ENCODE data around the gene AQP12B.

Gene AQP12B

GRCh38 chr2:240632306-240632721, 50.4 kb downstream of the AQP12B start:
- no peak for DNase-seq (ENCODE audit: low read depth)

- no peak for DNase-seq (ENCODE audit: low read depth)
Observed at GRCh38 chr2:240631548-240632305, 51.0 kb downstream of the AQP12B start.

GRCh38 chr2:240630771-240631547, 51.7 kb downstream of the AQP12B start:
- DNase-seq (ENCODE audit: low read depth): no peak

GRCh38 chr2:240629968-240630770, 52.5 kb downstream of the AQP12B start:
- no peak for DNase-seq (ENCODE audit: low read depth)

- no peak for DNase-seq (ENCODE audit: low read depth)
Observed at GRCh38 chr2:240629619-240629967, 53.1 kb downstream of the AQP12B start.

GRCh38 chr2:240628808-240629618, 53.7 kb downstream of the AQP12B start:
- DNase-seq (ENCODE audit: low read depth): no peak

- DNase-seq (ENCODE audit: low read depth): no peak
Observed at GRCh38 chr2:240628507-240628807, 54.2 kb downstream of the AQP12B start.

GRCh38 chr2:240627736-240628506, 54.8 kb downstream of the AQP12B start:
- no peak for DNase-seq (ENCODE audit: low read depth)

GRCh38 chr2:240626531-240627300, 56.0 kb downstream of the AQP12B start:
- no peak for DNase-seq (ENCODE audit: low read depth)

Measured in activated T-cell treated with anti-CD3 and anti-CD28 coated beads for 48 hours (primary cell).